Skeletal muscle satellite cell (primary cell): ENCODE data around the gene AGAP6. TPM values are rescaled to one million over a fixed set of nuclear protein-coding genes. Genes with fewer than 3 reads are reported as not detected.

Source experiments
- small RNA-seq: library from RNA; depleted of rRNA; stranded (forward); fragments of <200 nt; gene quantifications from one replicate; pipeline ENCODE3, GENCODE V24; 2012

Gene AGAP6

Small RNA genes within 50 kb of the gene (small RNA-seq; reads per million reads assigned to genes)
- gene RNA5SP317 = not detected
- 7.8 reads per million, percentile 89 among the genes with 10 or more reads in this experiment for gene SNORA74C-2
